GM06990 (cell line): ENCODE results near the gene CR1.

Experiments used
- DNase-seq: peaks from one replicate; pipeline ENCODE4 v3.0.0-alpha.2; 2011; ENCODE audit not compliant: insufficient read length; ENCODE audit errors: extremely low read depth
- H3K27me3 ChIP-seq: replicated peaks from 2 replicates; pipeline ENCODE4 v1.6.0; 2011; ENCODE audit warnings: low read length; ENCODE audit not compliant: control insufficient read depth, insufficient read depth
- H3K36me3 ChIP-seq: 2 replicates; pipeline ENCODE4 v1.5.1; 2011; ENCODE audit warnings: low read length; ENCODE audit not compliant: control insufficient read depth, insufficient read depth
- H3K4me3 ChIP-seq: replicated peaks from 2 replicates; pipeline ENCODE4 v1.5.1; 2011; ENCODE audit warnings: low read depth, mild to moderate bottlenecking, control low read depth, low read length
- CTCF ChIP-seq: IDR thresholded peaks from 2 replicates; pipeline ENCODE4 v1.5.1; 2011; ENCODE audit warnings: low read length, control low read depth, mild to moderate bottlenecking, inconsistent platforms; ENCODE audit not compliant: insufficient read depth, poor library complexity, severe bottlenecking

Gene CR1

GRCh38 chr1:207497941-207498340 lies 2.0 kb downstream of the CR1 start:
- DNase-seq = no peak
- no peak for TF ChIP-seq CTCF
- peak overlapping the region; percentile 76 for H3K4me3 ChIP-seq
- H3K36me3 ChIP-seq = no peaks in the 10 kb centered on the region
- no peaks in the 10 kb centered on the region for H3K27me3 ChIP-seq

- no peak overlapping the region for H3K4me3 ChIP-seq
- DNase-seq = no peak
- no peaks in the 10 kb centered on the region for H3K36me3 ChIP-seq
- TF ChIP-seq CTCF = peak; percentile 65
- no peaks in the 10 kb centered on the region for H3K27me3 ChIP-seq
Measured at GRCh38 chr1:207499573-207499972, 3.6 kb downstream of the CR1 start.

GRCh38 chr1:207500306-207500705 lies 4.3 kb downstream of the CR1 start:
- no peaks in the 10 kb centered on the region for H3K27me3 ChIP-seq
- no peak overlapping the region for H3K4me3 ChIP-seq
- TF ChIP-seq CTCF = no peak
- DNase-seq = no peak
- H3K36me3 ChIP-seq = no peaks in the 10 kb centered on the region

GRCh38 chr1:207501071-207501470 lies 5.1 kb downstream of the CR1 start:
- no peak for DNase-seq
- no peak for TF ChIP-seq CTCF
- Histone ChIP-seq H3K27me3 (no peaks in the 10 kb centered on the region), H3K36me3 (no peaks in the 10 kb centered on the region), H3K4me3 (no peak overlapping the region)

- Histone ChIP-seq H3K36me3 (no peaks in the 10 kb centered on the region; the same call in 1 of the 2 replicates), H3K4me3 (no peak overlapping the region), H3K27me3 (no peaks in the 10 kb centered on the region)
- TF ChIP-seq CTCF = no peak
- DNase-seq = no peak
Measured at GRCh38 chr1:207502726-207503125, 6.8 kb downstream of the CR1 start.

- Histone ChIP-seq H3K27me3 (no peaks in the 10 kb centered on the region), H3K36me3 (no peaks in the 10 kb centered on the region; the same call in 1 of the 2 replicates), H3K4me3 (no peak overlapping the region)
- TF ChIP-seq CTCF = no peak
- no peak for DNase-seq
Measured at GRCh38 chr1:207503950-207504349, 8.0 kb downstream of the CR1 start.
